ENCODE results near the gene UGT1A5.
"Not testable (repeated sequence)": the region's sequence is repeated elsewhere in the genome, so short reads cannot be mapped to it uniquely, and the experiment has no call there.

The UGT1A5 gene

DNA sequence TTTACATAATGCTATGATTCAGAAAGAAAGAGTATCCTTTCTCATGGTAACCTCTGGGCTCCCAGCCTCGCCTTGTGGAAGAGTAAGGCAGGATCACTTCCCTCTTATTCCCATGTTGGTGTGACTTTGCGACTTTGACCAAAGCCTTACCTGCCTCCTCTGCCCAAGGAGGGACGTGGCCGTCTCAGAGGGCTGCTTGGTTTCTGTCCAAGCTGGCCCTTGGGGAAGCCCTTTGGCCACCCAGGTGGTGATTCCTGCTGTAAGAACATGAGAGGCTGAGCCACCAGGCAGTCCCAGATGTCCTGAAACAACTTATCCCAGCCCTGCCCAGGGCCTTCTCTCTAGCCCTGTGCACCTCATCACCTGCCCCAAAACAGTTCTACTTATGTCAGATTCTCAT lies 14.0 kb upstream of the UGT1A5 start:
- DNase-seq = no peak

DNA sequence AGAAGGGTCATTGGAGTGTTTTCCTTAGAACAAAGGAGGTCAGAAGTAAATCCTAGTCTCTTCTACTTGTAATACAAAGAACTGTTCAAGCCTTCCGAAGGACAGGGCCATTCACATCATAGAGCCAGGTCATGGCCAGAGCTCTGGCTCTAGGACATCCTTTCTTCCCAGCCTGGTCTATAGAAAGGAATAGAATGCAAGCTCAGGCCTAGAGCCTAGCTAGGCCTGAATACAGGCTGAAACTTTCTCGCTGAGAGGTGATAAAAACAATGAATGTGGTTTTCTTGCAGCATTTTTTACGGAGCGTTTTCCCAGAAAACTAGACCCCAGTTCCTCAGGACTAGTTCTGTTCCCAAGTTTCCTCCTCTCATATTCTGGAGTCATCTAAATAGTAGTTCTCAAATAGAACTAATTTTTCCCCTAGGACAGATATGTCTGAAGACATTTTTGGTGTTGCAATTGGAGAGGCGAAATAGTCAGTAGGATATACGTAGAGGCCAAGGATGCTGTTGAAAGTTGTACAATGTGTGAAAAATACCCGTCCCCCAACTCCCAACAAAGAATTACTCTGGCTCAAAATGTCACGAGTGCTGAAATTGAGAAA lies 13.2 kb upstream of the UGT1A5 start:
- DNase-seq = no peak

DNA sequence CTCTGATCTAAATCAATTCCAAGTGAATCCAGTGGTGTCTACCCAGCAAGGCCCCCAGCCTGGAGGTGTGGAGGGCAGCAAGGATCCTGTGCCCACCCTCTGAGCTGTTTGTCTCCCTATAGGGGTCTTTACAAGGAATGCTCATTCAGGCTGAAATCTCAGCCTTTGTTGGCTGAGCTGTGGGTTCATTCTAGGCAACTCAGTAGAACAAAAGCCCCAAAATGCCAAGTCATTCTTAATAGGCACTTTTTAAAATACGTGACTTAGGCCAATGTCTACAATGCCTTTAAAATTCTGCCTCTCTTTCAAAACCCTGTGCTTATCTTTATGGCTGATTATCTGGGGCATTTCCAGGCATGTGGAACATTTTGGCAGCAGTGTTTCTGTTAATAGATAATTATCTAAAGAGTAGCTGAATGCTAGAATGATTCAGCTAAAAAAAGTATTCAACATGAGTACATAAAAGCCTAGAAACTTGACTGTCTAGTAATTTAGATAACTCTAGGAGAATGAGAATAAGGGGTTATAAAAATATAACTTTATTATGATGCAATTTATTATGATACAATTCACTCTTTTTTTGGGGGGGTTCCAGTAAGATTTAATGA lies 12.6 kb upstream of the UGT1A5 start:
- no peak for DNase-seq

DNA sequence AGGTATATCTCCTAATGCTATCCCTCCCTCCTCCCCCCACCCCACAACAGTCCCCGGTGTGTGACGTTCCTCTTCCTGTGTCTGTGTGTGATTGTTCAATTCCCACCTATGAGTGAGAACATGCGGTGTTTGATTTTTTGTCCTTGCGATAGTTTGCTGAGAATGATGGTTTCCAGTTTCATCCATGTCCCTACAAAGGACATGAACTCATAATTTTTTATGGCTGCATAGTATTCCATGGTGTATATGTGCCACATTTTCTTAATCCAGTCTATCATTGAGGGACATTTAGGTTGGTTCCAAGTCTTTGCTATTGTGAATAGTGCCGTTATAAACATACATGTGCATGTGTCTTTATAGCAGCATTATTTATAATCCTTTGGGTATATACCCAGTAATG lies 11.9 kb upstream of the UGT1A5 start:
- not testable (repeated sequence) for DNase-seq

DNA sequence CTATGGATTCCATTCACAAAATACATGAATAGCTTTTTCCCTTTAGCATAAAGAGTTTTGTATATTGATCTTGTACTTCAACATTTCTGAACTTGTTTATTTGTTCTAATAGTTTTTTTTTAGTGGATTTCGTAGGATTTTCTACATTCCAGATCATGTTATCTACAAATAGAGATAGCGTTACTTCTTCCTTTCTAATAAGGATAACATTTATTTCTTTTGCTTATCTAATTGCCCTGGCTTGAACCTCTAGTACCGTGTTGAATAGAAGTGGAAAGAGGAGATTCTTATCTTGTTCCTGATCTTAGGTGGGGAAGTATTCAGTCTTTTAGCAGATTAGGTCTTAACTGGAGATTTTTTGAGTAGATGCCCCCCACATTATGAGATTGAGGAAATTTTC lies 10.5 kb upstream of the UGT1A5 start:
- DNase-seq = no peak

DNA sequence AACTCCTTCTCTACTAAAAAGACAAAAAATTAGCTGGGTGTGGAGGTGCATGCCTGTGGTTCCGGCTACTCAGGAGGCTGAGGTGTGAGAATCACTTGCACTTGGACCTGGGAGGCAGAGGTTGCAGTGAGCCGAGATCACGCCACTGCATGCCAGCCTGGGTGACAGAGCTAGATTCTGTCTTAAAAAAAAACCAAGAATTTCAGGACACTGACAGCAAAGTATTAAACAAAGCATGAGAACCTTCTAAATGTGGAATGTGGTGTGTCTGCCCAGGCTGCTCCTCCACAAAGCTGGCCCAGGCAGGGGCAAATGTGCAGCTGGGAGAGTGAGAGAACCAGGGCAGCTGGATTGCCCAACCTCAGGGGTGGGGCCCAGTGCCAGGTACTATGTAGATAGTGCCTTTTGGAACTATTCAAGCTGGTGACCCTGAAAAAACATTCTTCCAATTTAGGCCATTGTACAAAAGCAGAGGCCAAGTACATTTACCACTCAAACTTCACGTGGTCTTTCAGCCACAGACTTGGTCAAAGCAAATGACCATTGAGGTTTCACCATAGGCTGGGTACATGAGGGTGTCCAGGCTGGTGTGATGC lies 6.7 kb upstream of the UGT1A5 start:
- no peak for DNase-seq

DNA sequence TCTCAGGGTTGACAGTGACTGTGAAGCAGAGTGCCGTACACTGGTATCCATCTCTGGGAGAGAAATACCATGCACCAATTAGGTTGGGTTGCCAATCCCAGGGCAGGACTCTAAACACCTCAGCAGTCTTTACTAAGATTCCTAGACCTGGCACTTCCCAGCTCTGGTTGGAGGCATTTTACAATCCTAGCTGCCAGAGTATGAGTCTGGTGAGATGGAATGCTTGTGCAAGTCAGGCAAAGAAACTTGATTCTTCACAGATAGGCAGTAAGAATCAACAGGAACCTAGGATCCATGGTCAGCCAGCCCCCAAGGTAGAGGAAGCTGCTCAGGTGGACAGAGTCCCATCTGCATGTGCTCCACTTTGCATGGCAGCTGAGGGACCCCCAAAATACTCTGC lies 6.0 kb upstream of the UGT1A5 start:
- DNase-seq = no peak

DNA sequence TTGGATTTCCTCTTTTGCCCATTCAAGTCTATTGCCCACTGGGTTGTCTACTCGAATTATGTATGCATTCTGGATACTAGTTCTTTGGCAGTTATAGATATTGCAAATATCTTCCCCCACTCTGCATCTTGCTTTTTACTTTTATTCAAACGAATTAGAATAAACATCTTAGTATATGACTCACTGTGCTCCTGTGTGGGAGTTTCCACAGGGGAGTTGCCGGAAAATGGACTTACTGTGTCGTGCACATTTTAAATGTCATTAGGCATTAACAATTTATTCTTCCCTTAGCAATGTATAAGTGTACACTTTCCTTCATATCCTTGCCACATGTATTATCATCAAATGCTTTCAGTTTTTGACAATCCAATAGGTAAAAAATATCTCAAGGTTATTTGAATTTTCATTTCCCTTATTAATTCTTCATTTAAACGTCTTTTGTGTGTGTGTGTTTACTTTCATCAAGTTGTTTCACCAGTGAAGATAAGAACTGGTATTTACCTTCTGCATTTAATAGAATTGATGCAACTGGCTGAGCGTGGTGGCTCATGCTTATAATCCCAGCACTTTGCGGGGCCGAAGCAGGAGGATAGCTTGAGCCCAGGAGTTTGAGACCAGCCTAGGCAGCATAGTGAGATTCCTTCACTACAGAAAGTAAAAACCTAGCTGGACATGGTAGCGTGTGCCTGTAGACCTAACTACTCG lies 4.6 kb upstream of the UGT1A5 start:
- no peak for DNase-seq

DNA sequence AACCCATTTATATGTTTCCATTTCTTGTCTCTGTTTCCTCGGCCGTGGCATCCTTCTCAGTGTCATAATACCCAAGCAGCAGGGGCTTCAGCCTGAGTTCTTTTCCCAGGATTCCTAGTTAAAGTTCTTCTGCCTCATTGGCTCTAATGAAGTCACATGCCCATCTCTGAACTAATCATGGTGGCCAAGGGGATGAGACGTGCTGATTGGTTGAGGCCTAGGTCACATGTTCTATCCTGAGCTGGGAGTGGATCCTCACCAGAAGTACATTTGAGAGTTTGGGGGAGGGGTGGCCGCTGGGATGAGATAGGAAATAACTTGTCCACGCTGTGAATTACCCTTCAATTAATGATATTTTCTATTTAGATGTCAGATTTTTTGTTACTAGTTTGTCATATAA lies 3.8 kb upstream of the UGT1A5 start:
- no peak for DNase-seq

DNA sequence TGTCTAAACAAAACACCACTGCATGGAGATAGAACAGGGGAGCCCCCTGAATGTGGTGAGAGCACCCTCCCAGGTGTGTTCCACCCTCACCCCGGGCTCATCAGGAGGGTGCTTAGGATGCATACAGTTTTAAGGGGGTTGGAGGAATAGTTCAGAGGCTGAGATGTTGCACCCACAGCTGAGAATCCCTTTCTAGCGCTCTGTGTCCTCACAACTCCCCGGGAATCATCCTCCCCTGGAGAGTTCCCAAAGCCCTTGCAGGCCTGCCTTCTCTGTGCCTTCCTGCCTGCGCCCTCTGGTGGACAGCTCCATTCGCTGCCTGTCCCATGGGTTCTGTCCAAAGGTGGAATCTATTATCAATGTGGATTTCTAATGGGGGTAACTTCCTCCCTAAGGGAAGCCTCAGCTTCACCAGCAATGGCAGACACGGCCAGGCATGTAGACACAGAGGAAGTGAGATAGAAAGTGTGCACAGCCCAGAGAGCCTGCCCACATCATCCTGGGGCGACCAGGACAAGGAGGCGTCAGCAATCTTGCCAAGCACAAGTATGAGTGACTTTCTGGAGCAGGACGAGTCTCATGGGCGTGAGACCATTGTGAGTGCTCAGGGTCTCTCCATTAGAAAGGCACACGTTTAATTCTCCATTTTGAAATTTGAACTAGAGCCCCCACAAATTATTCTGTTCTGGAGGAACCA lies 1.2 kb upstream of the UGT1A5 start:
- DNase-seq = peak; percentile 53

DNA sequence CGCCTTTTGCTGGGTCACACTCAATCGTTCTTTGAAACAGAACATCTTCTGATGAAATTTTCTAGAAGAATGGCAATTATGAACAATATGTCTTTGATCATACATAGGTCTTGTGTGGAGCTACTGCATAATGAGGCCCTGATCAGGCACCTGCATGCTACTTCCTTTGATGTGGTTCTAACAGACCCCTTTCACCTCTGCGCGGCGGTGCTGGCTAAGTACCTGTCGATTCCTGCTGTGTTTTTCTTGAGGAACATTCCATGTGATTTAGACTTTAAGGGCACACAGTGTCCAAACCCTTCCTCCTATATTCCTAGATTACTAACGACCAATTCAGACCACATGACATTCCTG lies 532 bp downstream of the UGT1A5 start:
- no peak for DNase-seq

DNA sequence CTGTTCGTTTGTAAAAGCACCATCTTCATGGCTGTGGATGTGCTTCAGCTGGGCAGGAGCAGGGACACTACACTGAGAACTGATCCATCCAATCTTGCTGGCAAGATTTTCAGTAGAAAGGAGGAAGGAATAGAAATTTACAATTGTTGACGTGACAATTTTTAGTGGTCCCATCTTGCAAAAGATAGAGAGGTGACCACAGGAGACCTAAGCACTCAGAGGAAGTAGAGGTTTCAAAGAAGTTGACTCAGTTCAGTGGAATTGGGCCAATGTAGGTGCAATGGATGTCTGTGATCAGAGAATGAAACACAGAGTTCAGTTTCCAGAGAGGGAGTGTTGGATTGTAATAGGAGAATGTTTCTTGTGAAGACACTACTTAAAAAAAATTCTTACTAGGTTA lies 1.4 kb downstream of the UGT1A5 start:
- no peak for DNase-seq

DNA sequence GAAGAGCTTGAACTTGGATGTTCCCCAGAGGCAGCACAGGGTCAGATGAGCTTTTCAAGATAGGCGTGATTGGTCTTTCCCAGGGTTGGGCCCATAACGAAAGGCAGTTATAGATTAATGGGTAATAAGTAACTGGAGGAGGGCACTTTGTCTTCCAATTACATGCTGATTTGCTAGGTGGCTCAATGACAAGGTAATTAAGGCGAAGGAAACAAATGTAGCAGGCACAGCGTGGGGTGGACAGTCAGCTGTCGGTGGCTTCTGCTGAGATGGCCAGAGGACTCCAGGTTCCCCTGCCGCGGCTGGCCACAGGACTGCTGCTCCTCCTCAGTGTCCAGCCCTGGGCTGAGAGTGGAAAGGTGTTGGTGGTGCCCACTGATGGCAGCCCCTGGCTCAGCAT lies 5.8 kb downstream of the UGT1A5 start, which contains the start of gene UGT1A4:
Gene UGT1A4 (plus strand): TSS at position 185 of the 400 bp plus-strand sequence. CDS start 85 bp downstream, at position 270.
- no peak for DNase-seq

DNA sequence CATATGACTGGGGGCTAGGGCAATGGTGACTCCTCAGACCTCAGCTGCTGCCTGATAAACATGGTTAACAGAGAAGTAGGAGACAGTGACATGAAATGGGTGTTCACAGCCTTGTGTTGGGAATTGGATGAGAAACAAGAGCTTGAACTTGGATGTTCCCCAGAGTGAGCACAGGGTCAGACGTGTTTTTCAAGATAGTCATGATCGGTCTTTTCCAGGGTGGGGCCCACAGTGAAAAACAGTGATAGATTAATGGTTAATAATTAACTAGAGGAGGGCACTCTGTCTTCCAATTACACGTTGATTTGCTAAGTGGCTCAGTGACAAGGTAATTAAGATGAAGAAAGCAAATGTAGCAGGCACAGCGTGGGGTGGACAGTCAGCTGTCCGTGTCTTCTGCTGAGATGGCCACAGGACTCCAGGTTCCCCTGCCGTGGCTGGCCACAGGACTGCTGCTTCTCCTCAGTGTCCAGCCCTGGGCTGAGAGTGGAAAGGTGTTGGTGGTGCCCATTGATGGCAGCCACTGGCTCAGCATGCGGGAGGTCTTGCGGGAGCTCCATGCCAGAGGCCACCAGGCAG lies 16.1 kb downstream of the UGT1A5 start, which contains the start of gene UGT1A3:
Gene UGT1A3 (plus strand): TSS at position 320 of the 579 bp plus-strand sequence. CDS start 85 bp downstream, at position 405.
- DNase-seq = no peak

DNA sequence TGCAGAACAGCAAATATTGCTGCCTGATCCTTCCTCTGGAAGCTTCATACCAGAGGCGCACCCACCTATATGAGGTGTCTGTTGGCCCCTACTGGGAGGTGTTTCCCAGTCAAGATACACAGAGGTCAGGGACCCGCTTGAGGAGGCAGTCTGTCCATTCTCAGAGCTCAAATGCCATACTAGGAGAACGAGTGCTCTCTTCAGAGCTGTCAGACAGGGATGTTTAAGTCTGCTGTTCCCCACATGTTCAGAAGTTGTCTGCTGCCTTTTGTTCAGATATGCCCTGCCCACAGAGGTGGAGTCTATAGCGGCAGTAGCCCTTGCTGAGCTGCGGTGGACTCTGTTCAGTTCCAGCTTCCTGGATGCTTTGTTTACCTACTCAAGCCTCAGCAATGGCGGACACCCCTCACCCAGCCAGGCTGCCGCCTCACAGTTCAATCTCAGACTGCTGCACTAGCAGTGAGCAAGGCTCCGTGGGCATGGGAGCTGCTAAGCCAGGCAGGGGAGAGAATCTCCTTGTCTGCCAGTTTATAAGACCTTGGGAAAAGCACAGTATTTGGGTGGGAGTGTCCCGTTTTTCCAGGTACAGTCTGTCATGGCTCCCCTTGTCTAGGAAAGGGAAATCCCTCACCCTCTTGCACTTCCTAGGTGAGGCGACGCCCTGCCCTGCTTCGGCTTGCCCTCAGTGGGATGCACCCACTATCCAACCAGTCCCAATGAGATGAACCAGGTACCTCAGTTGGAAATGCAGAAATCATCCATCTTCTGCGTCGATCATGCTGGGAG lies 24.4 kb downstream of the UGT1A5 start:
- not testable (repeated sequence) for DNase-seq

DNA sequence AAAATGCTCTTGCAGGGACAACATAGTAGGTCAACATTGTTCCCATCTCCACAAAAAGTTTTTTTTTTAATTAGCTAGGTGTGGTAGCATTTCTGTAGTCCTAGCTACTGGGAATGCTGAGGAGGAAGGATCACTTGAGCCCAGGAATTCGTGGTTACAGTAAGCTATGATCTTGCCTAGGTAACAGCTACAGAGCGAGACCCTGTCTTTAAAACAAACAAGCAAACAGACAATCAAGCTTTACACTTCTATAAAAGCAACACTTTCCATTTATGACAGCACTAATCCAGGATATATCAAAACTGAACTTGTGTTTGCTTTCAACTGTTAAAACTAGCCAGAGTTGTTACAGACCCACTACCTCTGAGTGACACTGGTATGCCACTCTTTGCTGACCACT lies 28.2 kb downstream of the UGT1A5 start:
- DNase-seq = no peak

DNA sequence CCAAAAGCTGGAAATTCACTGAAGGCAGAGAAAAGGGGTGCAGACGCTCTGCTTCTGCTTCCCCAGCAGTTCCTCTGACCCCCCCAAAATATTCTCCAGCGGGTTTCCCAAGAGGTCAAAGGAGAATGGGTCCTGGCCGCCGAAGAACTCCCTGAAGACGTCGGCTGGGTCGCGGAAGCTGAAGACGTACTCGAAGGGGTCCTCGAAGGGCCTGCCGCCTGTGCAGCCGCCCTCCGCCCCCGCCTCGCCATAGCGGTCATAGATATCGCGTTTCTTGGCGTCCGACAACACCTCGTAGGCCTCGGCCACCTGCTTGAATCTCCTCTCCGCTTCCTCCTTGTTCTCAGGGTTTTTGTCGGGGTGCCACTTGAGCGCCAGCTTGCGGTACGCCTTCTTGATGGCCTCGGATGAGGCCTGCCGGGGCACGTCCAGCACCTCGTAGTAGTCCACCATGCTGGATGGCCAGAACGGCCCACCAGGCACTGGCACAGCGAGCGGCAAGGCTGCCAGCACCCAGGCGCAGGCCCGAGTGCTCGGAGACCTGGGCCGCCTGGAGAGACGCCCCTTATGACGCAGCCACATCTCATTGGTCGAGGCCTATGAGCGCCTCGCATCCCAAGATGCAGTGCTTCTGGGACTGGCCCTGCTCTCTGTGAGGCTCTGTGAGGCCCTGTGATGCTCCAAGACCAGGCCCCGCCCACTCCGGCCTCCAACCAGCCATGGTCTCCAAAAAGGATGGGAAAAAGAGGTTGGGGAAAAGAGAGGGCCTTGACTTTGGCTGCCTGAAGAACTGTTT lies 31.0 kb downstream of the UGT1A5 start:
- DNase-seq = no peak

DNA sequence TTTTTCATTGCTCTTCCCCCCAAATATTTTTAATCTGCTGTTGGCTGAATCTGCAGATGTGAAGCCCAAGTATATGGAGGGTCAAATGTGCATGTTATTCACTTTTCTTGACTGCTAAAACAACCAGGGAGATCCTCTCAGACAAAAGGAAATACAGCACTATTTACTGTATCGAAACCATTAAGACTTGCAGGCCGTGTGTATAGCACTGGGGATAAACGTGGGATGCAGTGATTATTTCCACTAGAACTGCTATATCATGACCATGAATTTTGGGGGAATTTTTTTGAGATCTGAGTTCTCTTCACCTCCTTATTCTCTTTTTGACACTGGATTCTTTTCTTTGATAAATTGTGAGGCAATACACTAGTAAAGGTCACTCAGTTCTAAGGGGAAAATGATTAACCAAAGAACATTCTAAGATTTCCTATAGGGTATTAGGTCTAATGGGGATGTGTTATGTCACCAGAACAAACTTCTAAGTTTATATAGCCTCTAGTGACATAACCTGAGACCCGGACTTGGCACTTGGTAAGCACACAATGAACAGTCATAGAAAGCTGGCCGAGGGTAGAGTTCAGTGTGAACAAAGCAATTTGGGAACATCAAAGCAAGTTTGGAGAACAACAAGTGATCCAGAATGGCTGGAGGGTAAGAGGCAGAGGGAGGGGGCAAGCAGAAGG lies 32.5 kb downstream of the UGT1A5 start:
- DNase-seq = no peak

DNA sequence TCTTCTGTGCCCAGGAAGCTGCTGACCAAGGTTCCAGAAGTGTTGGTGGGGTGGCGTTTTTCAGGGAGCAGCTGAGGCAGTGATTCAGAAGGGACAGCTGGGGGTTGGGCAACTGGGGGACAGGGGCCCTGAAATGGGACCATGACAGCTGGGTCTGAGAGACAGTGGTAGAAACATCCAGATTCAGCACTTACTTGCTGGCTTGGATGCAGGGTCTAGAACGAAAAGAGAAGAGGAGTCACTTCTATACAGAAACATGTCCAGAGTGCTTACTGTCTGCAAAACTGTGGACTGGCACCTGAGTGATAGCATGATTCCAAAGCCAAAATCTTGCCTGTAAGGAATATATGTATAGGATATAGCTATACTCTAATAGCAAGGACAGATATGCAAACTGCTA lies 33.1 kb downstream of the UGT1A5 start:
- DNase-seq = not testable (repeated sequence)

DNA sequence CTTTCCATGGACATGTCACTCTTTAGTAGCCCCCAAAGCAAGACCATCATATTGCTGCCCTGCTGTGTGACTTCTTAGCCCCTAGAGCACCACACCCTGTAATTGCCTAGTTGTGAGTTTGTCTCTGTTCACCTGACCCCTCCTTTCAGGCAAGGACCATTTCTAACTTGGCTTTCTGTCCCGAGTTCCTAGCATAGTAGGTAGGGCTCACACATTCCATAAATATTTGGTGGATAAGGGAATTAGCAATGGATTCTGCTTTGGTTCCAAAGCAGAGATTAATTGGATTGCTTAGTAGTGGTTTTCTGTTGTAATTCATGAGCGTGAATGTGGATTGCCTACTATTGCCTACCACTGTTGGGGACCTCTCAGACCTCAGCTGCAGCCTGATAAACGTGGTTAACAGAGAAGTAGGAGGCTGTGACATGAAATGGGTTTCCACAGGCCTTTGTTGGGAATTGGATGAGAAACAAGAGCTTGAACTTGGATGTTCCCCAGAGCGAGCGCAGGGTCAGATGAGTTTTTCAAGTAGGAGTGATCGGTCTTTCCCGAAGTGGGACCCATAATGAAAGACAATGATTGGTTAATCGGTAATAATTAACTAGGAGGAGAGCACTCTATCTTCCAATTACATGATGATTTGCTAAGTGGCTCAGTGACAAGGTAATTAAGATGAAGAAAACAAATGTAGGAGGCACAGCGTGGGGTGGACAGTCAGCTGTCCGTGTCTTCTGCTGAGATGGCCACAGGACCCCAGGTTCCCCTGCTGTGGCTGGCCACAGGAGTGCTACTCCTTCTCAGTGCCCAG lies 34.0 kb downstream of the UGT1A5 start:
- DNase-seq = no peak

Measured in HCEC 1CT (cell line).